D721Med (cell line): Measurements from ENCODE around the gene ARHGEF12.

ENCODE experiments used
- DNase-seq: peaks from one replicate; pipeline ENCODE4 v3.0.0; 2011; ENCODE audit warnings: low spot score; ENCODE audit not compliant: insufficient read length
- FAIRE-seq: peaks from 2 replicates; lab custom pipeline; 2011; peaks lifted over from hg19 to GRCh38; lab: Jason Lieb, UNC
- CTCF ChIP-seq: IDR thresholded peaks from 2 replicates; pipeline ENCODE4 v1.5.1; 2012; ENCODE audit warnings: mild to moderate bottlenecking, control low read depth; ENCODE audit not compliant: insufficient read depth; ENCODE audit errors: missing control alignments

Gene ARHGEF12

GRCh38 chr11:120413480-120413879 lies 77.3 kb downstream of the ARHGEF12 start:
- FAIRE-seq: no peak

GRCh38 chr11:120420572-120420971 lies 84.4 kb downstream of the ARHGEF12 start:
- no peak for TF ChIP-seq CTCF
- DNase-seq (no peak), FAIRE-seq (no peak)

More at GRCh38 chr11:120413480-120413879, 77.3 kb downstream of the ARHGEF12 start:
- DNase-seq: no peak
- no peak for TF ChIP-seq CTCF

- no peak for TF ChIP-seq CTCF
- no peak for DNase-seq
- FAIRE-seq: no peak
These were observed 88.2 kb downstream of the ARHGEF12 start for GRCh38 chr11:120424185-120424969.

- TF ChIP-seq CTCF: no peak
- FAIRE-seq: no peak
- DNase-seq: no peak
These were observed 88.7 kb downstream of the ARHGEF12 start for GRCh38 chr11:120424970-120425332.

GRCh38 chr11:120425527-120425926 lies 89.3 kb downstream of the ARHGEF12 start:
- FAIRE-seq (no peak), DNase-seq (no peak)
- TF ChIP-seq CTCF: no peak

GRCh38 chr11:120430146-120430545 lies 93.9 kb downstream of the ARHGEF12 start:
- FAIRE-seq: no peak
- no peak for TF ChIP-seq CTCF
- no peak for DNase-seq

- no peak for DNase-seq
- TF ChIP-seq CTCF: no peak
- no peak for FAIRE-seq
These were observed 95.4 kb downstream of the ARHGEF12 start for GRCh38 chr11:120431633-120432032.
